GM12875 (cell line): ENCODE results near the gene NIPSNAP3A.

Experiments used
- H3K4me3 ChIP-seq: one replicate; pipeline ENCODE4 v1.5.1; 2011; ENCODE audit warnings: low read depth, low read length, control low read depth
- TF ChIP-seq, protein P1 (sequence below): IDR thresholded peaks from 2 replicates; pipeline ENCODE4 v1.5.1; 2011; ENCODE audit warnings: low read depth, mild to moderate bottlenecking, control low read depth, inconsistent platforms, low read length, moderate library complexity, borderline replicate concordance; ENCODE audit not compliant: insufficient read depth

NIPSNAP3A gene

DNA sequence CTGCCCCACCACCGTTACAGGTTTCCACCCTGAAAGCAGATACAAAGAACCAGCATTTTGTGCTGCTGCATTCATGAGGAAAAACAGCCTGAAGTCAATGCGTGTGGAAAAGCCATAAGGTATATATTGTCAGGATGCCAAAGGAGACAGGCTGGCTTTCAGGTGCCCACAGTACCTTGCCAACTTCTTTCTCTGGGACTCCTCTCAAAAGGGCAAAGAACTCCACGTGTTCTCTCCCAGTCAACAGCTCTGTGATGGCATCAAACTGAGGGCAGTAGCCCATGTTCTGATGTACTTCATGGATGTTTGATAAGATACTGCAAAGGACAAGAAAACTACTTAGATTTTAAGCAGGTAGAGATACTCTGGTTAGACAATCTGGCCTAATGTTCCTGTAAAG lies 40.8 kb downstream of the NIPSNAP3A start:
- TF ChIP-seq, protein P1, sequence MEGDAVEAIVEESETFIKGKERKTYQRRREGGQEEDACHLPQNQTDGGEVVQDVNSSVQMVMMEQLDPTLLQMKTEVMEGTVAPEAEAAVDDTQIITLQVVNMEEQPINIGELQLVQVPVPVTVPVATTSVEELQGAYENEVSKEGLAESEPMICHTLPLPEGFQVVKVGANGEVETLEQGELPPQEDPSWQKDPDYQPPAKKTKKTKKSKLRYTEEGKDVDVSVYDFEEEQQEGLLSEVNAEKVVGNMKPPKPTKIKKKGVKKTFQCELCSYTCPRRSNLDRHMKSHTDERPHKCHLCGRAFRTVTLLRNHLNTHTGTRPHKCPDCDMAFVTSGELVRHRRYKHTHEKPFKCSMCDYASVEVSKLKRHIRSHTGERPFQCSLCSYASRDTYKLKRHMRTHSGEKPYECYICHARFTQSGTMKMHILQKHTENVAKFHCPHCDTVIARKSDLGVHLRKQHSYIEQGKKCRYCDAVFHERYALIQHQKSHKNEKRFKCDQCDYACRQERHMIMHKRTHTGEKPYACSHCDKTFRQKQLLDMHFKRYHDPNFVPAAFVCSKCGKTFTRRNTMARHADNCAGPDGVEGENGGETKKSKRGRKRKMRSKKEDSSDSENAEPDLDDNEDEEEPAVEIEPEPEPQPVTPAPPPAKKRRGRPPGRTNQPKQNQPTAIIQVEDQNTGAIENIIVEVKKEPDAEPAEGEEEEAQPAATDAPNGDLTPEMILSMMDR, result no peak

DNA sequence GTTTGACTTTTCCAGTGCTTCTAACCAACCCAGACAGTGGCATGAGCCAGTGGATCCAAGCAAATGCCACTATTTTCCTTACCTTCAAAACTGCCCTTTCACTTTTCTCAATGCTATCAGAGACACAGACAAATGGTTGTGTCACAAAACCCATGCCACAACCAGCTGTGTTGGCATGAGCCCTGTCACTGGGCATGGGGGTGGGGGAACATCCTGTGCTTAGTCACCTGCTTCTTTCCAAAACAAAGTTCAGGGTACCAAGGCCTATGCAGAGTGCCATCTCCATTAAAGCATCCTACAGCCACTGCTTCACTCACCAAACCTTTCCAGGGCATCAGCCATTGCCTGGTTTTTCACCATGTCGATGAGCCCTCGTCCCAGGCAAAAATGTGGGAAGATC lies 46.6 kb downstream of the NIPSNAP3A start:
- TF ChIP-seq, protein P1, result no peak

More for the DNA sequence above, 40.8 kb downstream of the NIPSNAP3A start:
- H3K4me3 ChIP-seq, result no peak overlapping the region

GRCh38 chr9:104795082-104795481 lies 47.6 kb downstream of the NIPSNAP3A start:
- H3K4me3 ChIP-seq, result no peak overlapping the region
- TF ChIP-seq, protein P1, result no peak

More for the DNA sequence above, 46.6 kb downstream of the NIPSNAP3A start:
- no peak overlapping the region for H3K4me3 ChIP-seq

- TF ChIP-seq, protein P1, result no peak
- H3K4me3 ChIP-seq, result no peak overlapping the region
Observed at GRCh38 chr9:104795857-104796256, 48.4 kb downstream of the NIPSNAP3A start.

DNA sequence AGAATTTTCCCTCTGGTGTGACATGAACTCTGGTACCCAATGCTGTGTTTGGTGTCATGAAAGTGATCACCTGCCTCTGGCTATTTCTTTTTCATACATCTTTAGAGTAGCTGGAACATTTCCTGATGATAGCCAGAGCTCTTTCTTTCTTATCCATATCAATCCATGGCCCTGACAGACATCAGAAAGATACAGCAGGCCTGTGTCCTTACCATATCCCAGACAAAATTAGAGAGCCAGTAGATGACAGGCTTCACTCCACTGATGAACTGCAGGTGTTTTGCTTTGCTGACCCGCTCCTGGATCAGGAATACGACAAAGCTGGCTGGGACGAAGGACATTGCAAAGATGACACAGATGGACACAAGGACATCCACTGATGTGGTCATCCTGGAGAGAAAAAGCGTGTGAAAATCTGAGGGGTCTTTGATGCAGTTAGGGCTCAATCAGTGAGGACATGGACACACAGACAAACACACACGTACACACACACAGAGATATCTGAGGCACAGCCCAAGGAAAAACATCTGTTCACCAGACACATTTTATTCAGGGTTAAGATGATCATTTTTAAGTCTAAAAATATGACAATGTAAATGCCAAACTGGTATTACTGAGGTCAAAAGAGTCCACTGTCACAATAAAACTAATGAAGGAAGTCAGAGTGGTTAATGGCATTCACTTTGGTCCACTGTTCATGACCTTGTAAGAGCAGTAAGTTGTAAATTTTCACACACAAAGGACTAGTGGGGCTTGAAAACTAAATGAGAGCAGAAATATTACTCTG lies 50.9 kb downstream of the NIPSNAP3A start:
- H3K4me3 ChIP-seq, result no peak overlapping the region
- TF ChIP-seq, protein P1, result no peak

DNA sequence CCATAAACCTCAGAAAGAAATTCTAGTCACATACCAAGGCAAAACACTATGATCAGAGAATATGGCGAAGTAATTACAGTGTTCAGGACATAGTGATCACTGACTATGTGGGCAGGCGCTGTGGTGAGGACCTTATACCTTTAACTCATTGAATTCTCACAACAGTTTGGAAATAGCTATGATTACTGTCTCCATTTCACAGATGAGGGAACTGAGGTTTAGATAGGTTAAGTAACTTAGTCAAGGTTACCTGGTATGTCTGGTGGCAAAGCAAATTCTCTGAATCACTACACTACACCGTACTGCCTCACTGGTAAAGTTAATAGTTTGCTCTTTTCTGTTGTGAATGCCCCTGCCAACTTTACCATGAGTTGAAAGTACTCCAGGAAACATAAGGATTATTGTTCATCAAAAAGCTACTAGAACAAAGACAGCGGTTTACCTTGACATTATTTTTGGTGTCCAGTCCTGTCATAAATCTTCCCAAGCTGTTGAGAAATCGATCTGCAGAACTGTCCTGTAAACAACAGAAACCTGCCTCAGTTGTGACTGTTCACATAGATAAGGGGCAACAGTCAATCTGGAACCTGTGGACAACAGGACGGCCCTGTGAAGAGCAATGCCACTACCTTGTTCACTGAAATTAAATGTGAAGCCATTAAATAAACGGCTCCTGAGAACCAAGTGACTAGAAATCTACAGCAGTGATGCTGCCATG lies 52.7 kb downstream of the NIPSNAP3A start:
- TF ChIP-seq, protein P1, result no peak
- H3K4me3 ChIP-seq, result no peak overlapping the region
